PC-3 (cell line): ENCODE measurements around the gene LZTFL1. TPM values are rescaled to one million over a fixed set of nuclear protein-coding genes. Genes with fewer than 3 reads are reported as not detected.

ENCODE experiments used
- ATAC-seq: fragments of 200-7000 bp; cut with Tn5 transposase; 2 replicates; pipeline ENCODE4 v1.9.1; 2020; ENCODE audit warnings: mild to moderate bottlenecking, moderate library complexity
- BruUV-seq: library from RNA; stranded (reverse); fragments of 400-500 nt; replicated peaks from 2 replicates; lab custom pipeline; 2021; lab: Mats Ljungman, UMichigan
- CTCF ChIA-PET: fragments of 300-600 bp; sonication (Branson Sonifier 250); formaldehyde crosslinking; loops from one replicate; lab custom pipeline; 2022; ENCODE audit warnings: antibody characterized with exemption; lab: Charles Lee
- POLR2A ChIA-PET: fragments of 300-600 bp; sonication (Branson Sonifier 250); formaldehyde crosslinking; loops from one replicate; lab custom pipeline; 2022; ENCODE audit warnings: antibody characterized with exemption; ENCODE audit not compliant: unreplicated experiment; lab: Charles Lee
- DNase-seq: peaks from one replicate; pipeline ENCODE4 v3.0.0-alpha.2; 2015
- H2AFZ ChIP-seq: fragments of 300-600 bp; sonication (generic); 2 replicates; pipeline ENCODE4 v1.6.0; 2016; ENCODE audit warnings: antibody characterized with exemption, low read length
- H3F3A ChIP-seq: fragments of 300-600 bp; sonication (generic); one replicate; pipeline ENCODE4 v1.6.0; 2017; ENCODE audit warnings: antibody characterized with exemption, low read length, control low read depth, mild to moderate bottlenecking; ENCODE audit not compliant: unreplicated experiment
- H3K27ac ChIP-seq: fragments of 300-600 bp; sonication (generic); 2 replicates; pipeline ENCODE4 v1.5.1; 2016; ENCODE audit warnings: mild to moderate bottlenecking, low read length
- H3K27me3 ChIP-seq: fragments of 300-600 bp; sonication (generic); 2 replicates; pipeline ENCODE4 v1.6.1; 2016; ENCODE audit warnings: low read length, mixed read lengths
- H3K36me3 ChIP-seq: fragments of 300-600 bp; sonication (generic); 2 replicates; pipeline ENCODE4 v1.6.1; 2016; ENCODE audit warnings: low read depth, mixed run types, low read length, mixed read lengths
- H3K4me1 ChIP-seq: fragments of 300-600 bp; sonication (generic); 2 replicates; pipeline ENCODE4 v1.5.1; 2016; ENCODE audit warnings: low read length; ENCODE audit not compliant: insufficient read depth
- H3K4me2 ChIP-seq: fragments of 300-600 bp; sonication (generic); 2 replicates; pipeline ENCODE4 v1.6.0; 2016; ENCODE audit warnings: low read length
- H3K4me3 ChIP-seq: fragments of 300-600 bp; sonication (generic); 2 replicates; pipeline ENCODE4 v1.5.1; 2016; ENCODE audit warnings: mild to moderate bottlenecking, low read length, mixed read lengths
- H3K79me2 ChIP-seq: fragments of 300-600 bp; sonication (generic); 2 replicates; pipeline ENCODE4 v1.6.1; 2017; ENCODE audit warnings: low read length, mixed read lengths
- H3K9ac ChIP-seq: fragments of 300-600 bp; sonication (generic); 2 replicates; pipeline ENCODE4 v1.6.0; 2016; ENCODE audit warnings: mild to moderate bottlenecking, low read length
- H3K9me2 ChIP-seq: fragments of 300-600 bp; sonication (generic); replicated peaks from 2 replicates; pipeline ENCODE4 v1.6.1; 2016; ENCODE audit warnings: mixed run types, low read length, mixed read lengths
- H3K9me3 ChIP-seq: fragments of 300-600 bp; sonication (generic); 2 replicates; pipeline ENCODE4 v1.6.1; 2016; ENCODE audit warnings: low read length, mixed read lengths
- H4K20me1 ChIP-seq: fragments of 300-600 bp; sonication (generic); 2 replicates; pipeline ENCODE4 v1.6.1; 2016; ENCODE audit warnings: low read length, mixed read lengths
- EZH2 ChIP-seq: fragments of 300-600 bp; sonication (generic); IDR thresholded peaks from one replicate; pipeline ENCODE4 v1.6.1; 2017; ENCODE audit warnings: antibody characterized with exemption, mild to moderate bottlenecking, low read length; ENCODE audit not compliant: unreplicated experiment
- EZH2phosphoT487 ChIP-seq: fragments of 300-600 bp; sonication (generic); IDR thresholded peaks from 2 replicates; pipeline ENCODE4 v1.6.1; 2018; ENCODE audit warnings: mild to moderate bottlenecking, antibody characterized with exemption, low read length, borderline replicate concordance
- intact Hi-C: fragments of 100-400 bp; cut with micrococcal nuclease; formaldehyde crosslinking; loops from 2 replicates; pipeline ENCODE4 v1.9.0; 2023
- total RNA-seq: library from RNA; depleted of rRNA; stranded (reverse); fragments of >200 nt; gene quantifications from 2 replicates; pipeline ENCODE4 v1.2.3, GENCODE V29; 2014
- TF ChIP-seq, protein P1 (sequence below): fragments of 300-600 bp; sonication (generic); conservative IDR thresholded peaks from 2 replicates; pipeline ENCODE4 v1.5.1; 2017; ENCODE audit warnings: antibody characterized with exemption, low read depth, mild to moderate bottlenecking, low read length

Gene LZTFL1
- total RNA-seq, 1 experiment from 2014 or later: 14.2 TPM

DNA sequence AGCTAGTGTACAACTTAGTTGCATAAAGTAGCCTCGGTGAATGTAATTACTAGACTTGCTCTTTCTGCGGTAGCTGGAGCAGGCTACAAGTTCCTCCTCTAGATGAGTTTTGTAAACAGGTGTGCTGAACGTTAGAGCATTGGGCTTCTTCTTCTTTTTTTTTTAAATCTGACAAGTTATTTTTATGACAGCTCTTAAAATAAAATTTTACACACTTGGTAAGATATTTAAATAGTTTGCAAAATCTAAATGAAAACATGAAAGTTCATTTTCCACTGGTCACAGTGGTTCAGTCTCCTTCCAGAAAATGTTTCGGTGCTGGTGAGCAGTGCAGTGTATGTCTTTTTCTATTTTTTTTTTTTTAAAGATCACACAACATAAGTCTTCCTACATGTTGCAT is 47.4 kb upstream of the LZTFL1 start:
- Histone ChIP-seq H3K36me3 (no peaks in the 10 kb centered on the region), H3K27me3 (no peaks in the 10 kb centered on the region), H2AFZ (no peak overlapping the region), H3K27ac (no peak overlapping the region), H3K9ac (no peak overlapping the region), H3K9me2 (no peaks in the 10 kb centered on the region), H3F3A (no peaks in the 10 kb centered on the region), H3K4me1 (peaks cover 20% of the 10 kb centered on the region), H3K4me3 (no peak overlapping the region), H3K79me2 (no peaks in the 10 kb centered on the region), H4K20me1 (no peaks in the 10 kb centered on the region), H3K4me2 (no peak overlapping the region), H3K9me3 (no peaks in the 10 kb centered on the region)
- TF ChIP-seq EZH2 (no peak), EZH2phosphoT487 (no peak)
- TF ChIP-seq, protein P1, sequence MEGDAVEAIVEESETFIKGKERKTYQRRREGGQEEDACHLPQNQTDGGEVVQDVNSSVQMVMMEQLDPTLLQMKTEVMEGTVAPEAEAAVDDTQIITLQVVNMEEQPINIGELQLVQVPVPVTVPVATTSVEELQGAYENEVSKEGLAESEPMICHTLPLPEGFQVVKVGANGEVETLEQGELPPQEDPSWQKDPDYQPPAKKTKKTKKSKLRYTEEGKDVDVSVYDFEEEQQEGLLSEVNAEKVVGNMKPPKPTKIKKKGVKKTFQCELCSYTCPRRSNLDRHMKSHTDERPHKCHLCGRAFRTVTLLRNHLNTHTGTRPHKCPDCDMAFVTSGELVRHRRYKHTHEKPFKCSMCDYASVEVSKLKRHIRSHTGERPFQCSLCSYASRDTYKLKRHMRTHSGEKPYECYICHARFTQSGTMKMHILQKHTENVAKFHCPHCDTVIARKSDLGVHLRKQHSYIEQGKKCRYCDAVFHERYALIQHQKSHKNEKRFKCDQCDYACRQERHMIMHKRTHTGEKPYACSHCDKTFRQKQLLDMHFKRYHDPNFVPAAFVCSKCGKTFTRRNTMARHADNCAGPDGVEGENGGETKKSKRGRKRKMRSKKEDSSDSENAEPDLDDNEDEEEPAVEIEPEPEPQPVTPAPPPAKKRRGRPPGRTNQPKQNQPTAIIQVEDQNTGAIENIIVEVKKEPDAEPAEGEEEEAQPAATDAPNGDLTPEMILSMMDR: no peak
- intact Hi-C loops: no loop called here
- DNase-seq: no peak
- no TSS peak for BruUV-seq
- POLR2A ChIA-PET: interaction anchor here (0.6 to 0.7 kb wide), 2 partner anchors 20 to 21 kb away, joined by 7 to 14 read pairs; no protein-coding TSS in a partner anchor
- CTCF ChIA-PET: no interaction called here
- no peak for ATAC-seq

GRCh38 chr3:45887759-45888511 is 46.0 kb upstream of the LZTFL1 start:
- POLR2A ChIA-PET: interaction anchor here (0.5 kb wide), 1 partner anchor 743 kb away, joined by 4 read pairs; no protein-coding TSS in a partner anchor
- Histone ChIP-seq H4K20me1 (no peaks in the 10 kb centered on the region), H3K4me2 (peak overlapping the region; percentile 29; the same call in 1 of the 2 replicates), H3K27me3 (no peaks in the 10 kb centered on the region), H3K4me3 (no peak overlapping the region), H3K9me3 (no peaks in the 10 kb centered on the region), H3K36me3 (no peaks in the 10 kb centered on the region), H3K9ac (no peak overlapping the region), H2AFZ (0 out of 2 replicates have a peak overlapping the region, but pooled peaks have one; percentile 27), H3K4me1 (peaks cover 20% of the 10 kb centered on the region), H3K27ac (peak overlapping the region; percentile 26; the same call in 1 of the 2 replicates), H3F3A (no peaks in the 10 kb centered on the region), H3K9me2 (no peaks in the 10 kb centered on the region), H3K79me2 (no peaks in the 10 kb centered on the region)
- ATAC-seq (peak; percentile 57), DNase-seq (peak; percentile 24)
- BruUV-seq: no TSS peak
- intact Hi-C loops: no loop called here
- CTCF ChIA-PET: no interaction called here
- TF ChIP-seq EZH2: no peak
- no peak for TF ChIP-seq EZH2phosphoT487
- TF ChIP-seq, protein P1: no peak

DNA sequence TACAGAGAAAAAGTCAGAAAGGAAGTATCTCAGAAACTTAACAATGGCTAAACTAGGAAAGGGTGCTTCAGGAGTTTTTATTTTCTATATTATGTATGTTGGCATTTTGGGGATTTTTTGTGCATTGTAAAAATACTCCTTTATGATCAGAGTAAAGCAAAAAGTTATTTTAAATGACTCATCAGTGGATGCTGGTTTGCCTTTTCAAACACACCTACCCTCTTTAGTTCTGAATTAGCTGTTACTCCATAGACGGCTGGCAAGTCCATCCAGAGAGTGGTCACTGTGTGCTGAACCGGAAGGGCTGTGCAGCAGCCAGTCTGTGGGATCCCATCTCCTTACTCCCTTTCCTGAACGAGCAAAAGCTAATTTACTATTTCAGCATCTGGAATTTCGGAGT is 45.4 kb upstream of the LZTFL1 start:
- Histone ChIP-seq H3K9me2 (no peaks in the 10 kb centered on the region), H2AFZ (0 out of 2 replicates have a peak overlapping the region, but pooled peaks have one; percentile 27), H3F3A (no peaks in the 10 kb centered on the region), H4K20me1 (no peaks in the 10 kb centered on the region), H3K9ac (no peak overlapping the region), H3K9me3 (no peaks in the 10 kb centered on the region), H3K4me1 (peaks cover 20% of the 10 kb centered on the region), H3K27me3 (no peaks in the 10 kb centered on the region), H3K36me3 (no peaks in the 10 kb centered on the region), H3K79me2 (no peaks in the 10 kb centered on the region), H3K27ac (peak overlapping the region; percentile 26; the same call in 1 of the 2 replicates), H3K4me2 (peak overlapping the region; percentile 29; the same call in 1 of the 2 replicates), H3K4me3 (no peak overlapping the region)
- BruUV-seq: no TSS peak
- TF ChIP-seq, protein P1: no peak
- no peak for TF ChIP-seq EZH2phosphoT487
- TF ChIP-seq EZH2: no peak
- DNase-seq (peak; percentile 8), ATAC-seq (peak; percentile 77)
- intact Hi-C loops: no loop called here
- ChIA-PET POLR2A (no interaction called here), CTCF (no interaction called here)
